Activated T-helper 1 cell treated with anti-CD3 and anti-CD28 coated beads, Interleukin-12 subunit alpha, Interleukin-12 subunit beta, Interleukin-2, Interleukin-4 antibody, amounts not matched to agents 30 ng/mL and 10 ng/mL and 1 ng/mL, durations not matched to agents 14 hours and 24 hours and 36 hours (primary cell): Measurements from ENCODE around the gene P2RY12. TPM values are rescaled to one million over a fixed set of nuclear protein-coding genes. Genes with fewer than 3 reads are reported as not detected.
"Not testable (repeated sequence)": the region's sequence is repeated elsewhere in the genome, so short reads cannot be mapped to it uniquely, and the experiment has no call there.

Experiments used
- DNase-seq: peaks from one replicate; pipeline ENCODE4 v3.0.0; 2021; ENCODE audit warnings: low spot score
- H3K27ac Mint-ChIP-seq: one replicate; pipeline ENCODE4 v1.8.0; 2021; ENCODE audit warnings: mild to moderate bottlenecking, mixed read lengths
- H3K27me3 Mint-ChIP-seq: one replicate; pipeline ENCODE4 v1.8.0; 2022; ENCODE audit warnings: mild to moderate bottlenecking, moderate library complexity, mixed read lengths; ENCODE audit not compliant: insufficient read depth
- H3K36me3 Mint-ChIP-seq: one replicate; pipeline ENCODE4 v1.8.0; 2021; ENCODE audit warnings: low read depth, mixed read lengths
- H3K4me1 Mint-ChIP-seq: one replicate; pipeline ENCODE4 v1.8.0; 2021; ENCODE audit warnings: low read depth, mixed read lengths
- H3K4me3 Mint-ChIP-seq: one replicate; pipeline ENCODE4 v1.8.0; 2021; ENCODE audit warnings: mild to moderate bottlenecking, moderate library complexity, mixed read lengths
- H3K9me3 Mint-ChIP-seq: one replicate; pipeline ENCODE4 v1.8.0; 2021; ENCODE audit warnings: mixed read lengths
- intact Hi-C: fragments of 100-400 bp; cut with micrococcal nuclease; formaldehyde crosslinking; loops from one replicate; pipeline ENCODE4 v1.15.1; 2024
- total RNA-seq: library from RNA; stranded (reverse); gene quantifications from 2 replicates; pipeline ENCODE4 v1.2.3, GENCODE V29; 2022

P2RY12 gene
- total RNA-seq, 1 donor from 2014 or later: not detected

DNA sequence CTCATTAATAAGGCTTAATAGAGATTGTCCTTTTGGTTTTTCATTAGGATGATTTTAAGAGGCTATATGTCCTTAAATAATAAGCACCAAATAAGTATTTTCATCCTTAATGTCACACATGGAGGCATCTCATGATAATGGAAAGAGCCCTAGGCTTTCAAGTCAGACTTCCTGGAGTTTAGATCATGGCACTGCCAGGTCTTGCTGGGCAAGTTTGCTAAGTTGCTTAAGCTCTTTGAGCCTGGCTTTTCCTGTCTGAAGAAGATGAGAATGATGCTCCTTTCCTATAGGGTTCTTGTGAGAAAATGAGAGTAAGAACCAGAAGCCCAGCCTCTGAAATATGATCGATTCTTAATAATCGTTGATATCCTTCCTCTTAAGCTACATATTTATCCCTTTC lies 23.4 kb upstream of the P2RY12 start:
- Mint-ChIP-seq H3K36me3 (no peaks in the 10 kb centered on the region), H3K4me3 (no peak overlapping the region), H3K27me3 (peaks cover 12% of the 10 kb centered on the region), H3K4me1 (no peaks in the 10 kb centered on the region), H3K27ac (no peak overlapping the region), H3K9me3 (no peaks in the 10 kb centered on the region)
- intact Hi-C loops: no loop called here
- DNase-seq: no peak

DNA sequence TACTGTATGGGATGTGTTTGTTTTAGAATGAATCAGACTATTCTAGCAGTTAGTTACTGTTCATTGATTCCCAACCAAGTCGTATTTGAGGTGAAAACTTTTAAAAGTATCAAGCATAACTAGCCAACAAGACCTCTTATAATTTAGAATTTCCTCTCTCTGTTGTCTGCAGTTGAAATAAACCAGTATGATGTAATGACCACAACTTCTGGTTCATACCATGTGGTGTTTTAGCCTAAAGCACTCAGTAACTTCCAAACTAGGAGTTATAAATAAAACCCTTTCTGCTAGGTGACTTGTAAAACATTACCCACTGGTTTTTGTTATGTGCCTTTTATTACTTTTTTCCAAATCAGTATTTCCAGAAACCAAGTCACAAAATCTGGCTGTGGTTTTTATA lies 19.8 kb upstream of the P2RY12 start:
- no peaks in the 10 kb centered on the region for H3K9me3 Mint-ChIP-seq
- no peaks in the 10 kb centered on the region for H3K36me3 Mint-ChIP-seq
- no peaks in the 10 kb centered on the region for H3K4me1 Mint-ChIP-seq
- H3K4me3 Mint-ChIP-seq: no peak overlapping the region
- intact Hi-C loops: no loop called here
- peaks cover 12% of the 10 kb centered on the region for H3K27me3 Mint-ChIP-seq
- no peak for DNase-seq
- no peak overlapping the region for H3K27ac Mint-ChIP-seq

DNA sequence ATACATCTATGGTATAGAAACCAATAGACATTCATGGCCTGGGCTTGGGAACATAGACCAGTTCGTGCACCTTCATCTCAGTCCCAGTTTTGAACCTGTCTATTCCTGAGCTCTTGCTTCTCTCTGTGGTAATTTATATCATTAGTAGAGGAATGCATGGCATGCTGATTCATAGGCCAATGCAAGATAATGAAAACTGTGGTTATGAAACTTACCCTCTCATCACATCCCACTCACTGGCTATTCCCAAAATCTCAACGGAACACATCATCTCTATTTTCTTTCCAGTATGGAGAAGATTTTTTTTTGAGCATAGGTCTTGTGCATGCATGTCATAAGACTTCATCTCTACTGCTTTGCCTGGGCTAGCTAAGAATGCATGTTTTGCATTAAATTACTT lies 18.7 kb upstream of the P2RY12 start:
- Mint-ChIP-seq H3K4me3 (no peak overlapping the region), H3K36me3 (no peaks in the 10 kb centered on the region), H3K9me3 (no peaks in the 10 kb centered on the region), H3K4me1 (no peaks in the 10 kb centered on the region), H3K27me3 (peaks cover 9% of the 10 kb centered on the region), H3K27ac (no peak overlapping the region)
- no peak for DNase-seq
- intact Hi-C loops: no loop called here

- intact Hi-C loops: no loop called here
- Mint-ChIP-seq H3K27me3 (peaks cover 9% of the 10 kb centered on the region), H3K36me3 (no peaks in the 10 kb centered on the region), H3K4me1 (no peaks in the 10 kb centered on the region), H3K9me3 (no peaks in the 10 kb centered on the region), H3K27ac (no peak overlapping the region), H3K4me3 (no peak overlapping the region)
- DNase-seq: no peak
These were observed 17.8 kb upstream of the P2RY12 start for GRCh38 chr3:151402349-151402748.

DNA sequence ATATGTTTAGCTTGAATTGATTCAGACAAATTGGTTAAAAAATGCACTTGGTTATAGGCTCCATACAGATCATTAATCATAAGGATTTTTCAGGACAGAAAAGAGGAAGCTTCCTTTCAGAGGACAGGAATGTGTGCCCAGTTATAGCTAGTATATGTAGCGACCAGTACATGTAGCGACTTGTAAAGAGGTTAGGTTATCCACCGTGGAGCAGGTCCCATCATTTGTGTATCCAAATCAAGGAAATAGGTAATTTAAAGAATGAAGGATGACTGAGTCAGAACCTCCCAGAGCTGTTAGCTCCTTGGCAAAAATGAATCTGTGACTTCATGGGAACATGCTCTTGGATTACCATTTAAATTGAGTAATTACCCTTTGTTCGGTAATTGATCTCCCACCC lies 15.8 kb upstream of the P2RY12 start:
- Mint-ChIP-seq H3K36me3 (no peaks in the 10 kb centered on the region), H3K4me3 (no peak overlapping the region), H3K27me3 (peaks cover 7% of the 10 kb centered on the region), H3K27ac (no peak overlapping the region), H3K4me1 (no peaks in the 10 kb centered on the region), H3K9me3 (no peaks in the 10 kb centered on the region)
- no peak for DNase-seq
- intact Hi-C loops: no loop called here

- no peaks in the 10 kb centered on the region for H3K36me3 Mint-ChIP-seq
- no peaks in the 10 kb centered on the region for H3K9me3 Mint-ChIP-seq
- no peak overlapping the region for H3K27ac Mint-ChIP-seq
- no peak for DNase-seq
- no peaks in the 10 kb centered on the region for H3K4me1 Mint-ChIP-seq
- no peak overlapping the region for H3K4me3 Mint-ChIP-seq
- intact Hi-C loops: no loop called here
- H3K27me3 Mint-ChIP-seq: peaks cover 4% of the 10 kb centered on the region
These were observed 14.3 kb upstream of the P2RY12 start for GRCh38 chr3:151398895-151399294.

- no peaks in the 10 kb centered on the region for H3K4me1 Mint-ChIP-seq
- DNase-seq: no peak
- no peaks in the 10 kb centered on the region for H3K36me3 Mint-ChIP-seq
- no peaks in the 10 kb centered on the region for H3K9me3 Mint-ChIP-seq
- no peak overlapping the region for H3K4me3 Mint-ChIP-seq
- intact Hi-C loops: no loop called here
- no peak overlapping the region for H3K27ac Mint-ChIP-seq
- H3K27me3 Mint-ChIP-seq: peaks cover 7% of the 10 kb centered on the region
These were observed 11.3 kb upstream of the P2RY12 start for GRCh38 chr3:151395806-151396205.

- Mint-ChIP-seq H3K9me3 (no peaks in the 10 kb centered on the region), H3K27ac (no peak overlapping the region), H3K4me1 (no peaks in the 10 kb centered on the region), H3K27me3 (peaks cover 7% of the 10 kb centered on the region), H3K4me3 (no peak overlapping the region), H3K36me3 (no peaks in the 10 kb centered on the region)
- intact Hi-C loops: no loop called here
- DNase-seq: no peak
These were observed 10.1 kb upstream of the P2RY12 start for GRCh38 chr3:151394611-151395010.

DNA sequence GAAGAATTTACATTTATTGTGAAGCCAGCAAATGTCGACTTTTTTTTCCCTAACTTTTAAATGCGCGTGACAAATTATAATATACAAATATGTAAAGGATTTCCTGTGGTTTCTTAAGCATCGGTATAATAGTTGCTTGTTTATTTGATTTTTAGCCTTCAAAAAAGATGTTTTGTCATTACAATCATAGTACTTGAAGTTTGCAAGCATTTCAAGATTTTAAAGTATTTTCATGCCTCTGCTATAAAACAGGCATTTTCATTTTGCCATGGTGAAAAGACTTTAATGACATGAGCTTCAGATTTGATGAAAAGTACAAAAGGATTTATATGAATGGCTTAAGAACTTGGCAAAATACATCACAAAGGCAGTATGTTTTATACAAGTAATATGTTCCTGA lies 9.4 kb upstream of the P2RY12 start:
- peaks cover 7% of the 10 kb centered on the region for H3K27me3 Mint-ChIP-seq
- no peak overlapping the region for H3K27ac Mint-ChIP-seq
- intact Hi-C loops: no loop called here
- H3K4me3 Mint-ChIP-seq: no peak overlapping the region
- H3K36me3 Mint-ChIP-seq: no peaks in the 10 kb centered on the region
- H3K4me1 Mint-ChIP-seq: no peaks in the 10 kb centered on the region
- H3K9me3 Mint-ChIP-seq: no peaks in the 10 kb centered on the region
- DNase-seq: no peak

GRCh38 chr3:151393146-151393830 lies 8.7 kb upstream of the P2RY12 start:
- H3K27me3 Mint-ChIP-seq: peaks cover 7% of the 10 kb centered on the region
- H3K9me3 Mint-ChIP-seq: no peaks in the 10 kb centered on the region
- DNase-seq: no peak
- H3K4me1 Mint-ChIP-seq: no peaks in the 10 kb centered on the region
- H3K36me3 Mint-ChIP-seq: no peaks in the 10 kb centered on the region
- H3K27ac Mint-ChIP-seq: no peak overlapping the region
- intact Hi-C loops: no loop called here
- no peak overlapping the region for H3K4me3 Mint-ChIP-seq

GRCh38 chr3:151392191-151392590 lies 7.6 kb upstream of the P2RY12 start:
- H3K27me3 Mint-ChIP-seq, H3K9me3 Mint-ChIP-seq, intact Hi-C loops, DNase-seq, H3K36me3 Mint-ChIP-seq, H3K4me1 Mint-ChIP-seq, H3K27ac Mint-ChIP-seq, H3K4me3 Mint-ChIP-seq: not testable (repeated sequence)

DNA sequence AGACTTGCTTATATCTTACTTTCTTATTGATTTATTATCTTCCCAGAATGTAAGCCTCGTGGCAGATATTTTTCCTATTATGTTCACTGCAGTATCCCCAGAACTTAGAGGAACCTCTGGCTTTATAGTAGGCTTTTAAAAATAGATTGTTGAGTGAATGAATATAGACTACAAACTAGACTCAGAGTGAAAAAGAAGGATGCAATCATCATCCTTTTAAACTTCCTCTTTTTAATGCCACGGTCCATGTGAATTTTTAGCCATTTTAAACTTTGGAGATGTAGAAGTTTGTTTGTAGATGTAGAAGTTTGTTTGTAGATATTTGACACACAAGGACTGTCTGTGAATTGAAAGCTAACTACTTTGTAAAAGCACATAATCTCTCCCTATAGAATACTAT lies 7.2 kb upstream of the P2RY12 start:
- H3K36me3 Mint-ChIP-seq: no peaks in the 10 kb centered on the region
- no peak overlapping the region for H3K27ac Mint-ChIP-seq
- intact Hi-C loops: no loop called here
- H3K4me3 Mint-ChIP-seq: no peak overlapping the region
- H3K9me3 Mint-ChIP-seq: no peaks in the 10 kb centered on the region
- no peak for DNase-seq
- H3K4me1 Mint-ChIP-seq: no peaks in the 10 kb centered on the region
- H3K27me3 Mint-ChIP-seq: peaks cover 7% of the 10 kb centered on the region

- H3K9me3 Mint-ChIP-seq: no peaks in the 10 kb centered on the region
- intact Hi-C loops: no loop called here
- H3K4me1 Mint-ChIP-seq: peaks cover 6% of the 10 kb centered on the region
- H3K36me3 Mint-ChIP-seq: no peaks in the 10 kb centered on the region
- no peak for DNase-seq
- H3K4me3 Mint-ChIP-seq: no peak overlapping the region
- no peak overlapping the region for H3K27ac Mint-ChIP-seq
- H3K27me3 Mint-ChIP-seq: peaks cover 3% of the 10 kb centered on the region
These were observed 3.3 kb upstream of the P2RY12 start for GRCh38 chr3:151387842-151388241.

DNA sequence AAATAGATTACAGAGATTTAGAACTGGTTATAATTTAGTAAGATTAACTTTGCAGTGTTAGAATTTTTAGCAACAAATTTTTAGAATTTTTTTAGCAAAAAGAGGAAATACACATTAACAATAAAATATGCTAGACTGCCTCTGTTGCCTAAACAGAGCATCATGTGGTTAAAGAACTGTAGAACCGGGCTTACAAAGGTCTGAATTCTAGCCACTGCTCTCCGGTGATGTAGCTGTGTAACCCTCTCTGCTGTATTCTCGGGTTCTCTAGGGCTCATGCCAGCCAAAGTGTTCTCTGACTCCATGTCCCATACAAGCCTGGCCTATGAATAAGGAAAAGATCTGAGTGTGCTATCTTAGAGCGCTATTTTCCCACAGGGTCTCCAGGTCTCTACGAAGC lies 2.9 kb upstream of the P2RY12 start:
- intact Hi-C loops: no loop called here
- Mint-ChIP-seq H3K36me3 (no peaks in the 10 kb centered on the region), H3K27me3 (peaks cover 3% of the 10 kb centered on the region), H3K9me3 (no peaks in the 10 kb centered on the region), H3K4me3 (no peak overlapping the region), H3K4me1 (peaks cover 6% of the 10 kb centered on the region), H3K27ac (no peak overlapping the region)
- no peak for DNase-seq
